Activated naive CD4-positive, alpha-beta T cell treated with Interleukin-2 at 50 U/mL for 16 hours (primary cell): Measurements from ENCODE around the gene SLC30A10.
"Not testable (repeated sequence)": the region's sequence is repeated elsewhere in the genome, so short reads cannot be mapped to it uniquely, and the experiment has no call there.

Experiments used
- DNase-seq: peaks from one replicate; pipeline ENCODE4 v3.0.0-alpha.2; 2020

Gene SLC30A10

DNA sequence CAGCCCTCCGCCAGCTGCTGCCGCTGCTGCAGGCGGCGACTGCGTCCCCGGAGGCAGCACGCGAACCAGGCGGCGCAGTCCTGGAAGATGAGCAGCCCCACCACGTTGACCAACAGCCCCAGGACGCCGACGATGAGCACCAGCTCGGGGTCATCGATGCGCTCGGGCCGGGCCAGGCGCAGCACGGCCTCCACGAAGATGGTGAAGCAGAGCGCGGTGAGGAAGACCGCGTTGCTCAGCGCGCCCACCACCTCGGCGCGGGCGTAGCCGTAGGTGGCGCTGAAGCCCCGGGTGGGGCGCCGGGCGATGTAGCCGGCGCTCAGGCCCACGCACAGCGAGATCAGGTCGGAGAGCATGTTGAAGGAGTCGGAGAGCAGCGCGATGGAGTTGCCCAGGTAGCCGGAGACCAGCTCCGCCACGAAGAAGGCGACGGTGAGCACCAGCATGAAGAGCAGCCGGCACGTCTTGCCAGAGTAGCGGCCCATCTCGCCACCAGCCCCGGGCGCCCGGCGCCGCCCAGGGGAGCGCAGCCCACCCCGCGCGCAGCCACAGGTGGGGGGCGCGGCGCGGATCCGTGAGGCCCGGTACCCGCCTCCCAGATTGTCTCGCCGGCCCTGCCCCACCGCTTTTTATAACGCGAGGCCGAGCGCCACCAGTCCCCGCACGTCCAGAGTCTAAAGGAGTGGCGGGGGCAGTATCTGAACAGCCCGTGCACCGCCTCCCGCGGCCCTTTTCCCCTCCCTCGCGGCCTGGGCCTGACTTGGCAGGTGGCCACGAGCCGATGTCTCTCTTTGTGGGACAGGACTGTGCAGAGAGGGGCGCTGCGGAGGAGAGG, at the start of gene SLC30A10:
TSS of gene SLC30A10 (minus strand) at position 602 of the 835 bp plus-strand sequence. CDS start at position 485, 117 bp downstream.
- DNase-seq, result no peak

- no peak for DNase-seq
Measured at GRCh38 chr1:219973213-219973612, 44.9 kb upstream of the SLC30A10 start.

- no peak for DNase-seq
Measured at GRCh38 chr1:219967361-219967760, 39.0 kb upstream of the SLC30A10 start.

DNA sequence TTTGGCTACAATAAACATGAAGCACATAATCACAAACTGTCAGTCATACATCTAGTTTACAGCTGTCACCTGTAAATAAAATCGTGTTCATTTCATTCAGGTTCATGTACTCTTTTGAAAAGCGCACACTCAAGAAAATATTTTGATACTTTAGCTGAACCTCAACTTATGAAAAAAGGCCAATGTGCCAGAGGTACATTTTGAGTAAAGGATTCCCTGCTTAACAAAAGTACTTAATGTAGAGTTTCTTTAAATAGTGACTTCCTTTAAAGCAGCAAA, 37.7 kb upstream of the SLC30A10 start:
- no peak for DNase-seq

DNA sequence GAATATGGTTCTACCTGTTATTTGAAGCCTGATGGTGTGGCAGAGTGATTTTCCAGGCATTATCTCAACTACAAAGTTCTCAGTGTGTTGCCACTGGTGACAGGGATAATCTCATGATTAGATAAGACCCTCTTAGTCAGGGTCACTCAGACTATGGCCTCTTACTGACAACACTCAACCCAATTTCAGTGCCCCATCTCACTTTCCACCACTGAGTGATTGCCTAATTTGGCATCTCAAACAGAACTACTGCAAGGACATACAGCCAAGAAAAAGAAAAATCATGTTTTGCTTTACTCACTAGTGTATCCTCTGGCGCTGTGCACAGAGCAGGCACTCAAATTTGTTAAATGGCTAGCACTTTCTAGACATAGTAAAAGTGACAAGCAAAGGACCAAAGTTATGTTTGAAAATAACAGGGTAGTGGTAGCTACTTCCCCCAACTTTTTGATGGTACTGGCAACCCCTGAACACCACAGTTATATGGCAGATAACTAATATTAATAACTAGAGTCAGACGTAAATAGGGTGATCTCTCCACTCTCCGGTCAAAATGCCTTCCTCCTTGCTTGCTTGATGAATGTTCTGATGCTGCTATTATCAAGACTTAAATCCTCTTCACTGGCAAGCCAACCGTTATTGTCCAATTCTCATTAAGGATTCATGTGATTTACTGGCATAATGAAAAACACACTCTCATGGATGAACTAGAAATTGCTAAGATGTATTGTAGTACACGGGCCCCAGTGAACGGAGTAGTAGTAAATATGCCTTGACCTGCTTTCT, 37.1 kb upstream of the SLC30A10 start:
- no peak for DNase-seq

- no peak for DNase-seq
Measured at GRCh38 chr1:219963432-219963831, 35.1 kb upstream of the SLC30A10 start.

GRCh38 chr1:219961684-219962083, 33.3 kb upstream of the SLC30A10 start:
- no peak for DNase-seq

- DNase-seq, result no peak
Measured at GRCh38 chr1:219959540-219960203, 31.3 kb upstream of the SLC30A10 start.

DNA sequence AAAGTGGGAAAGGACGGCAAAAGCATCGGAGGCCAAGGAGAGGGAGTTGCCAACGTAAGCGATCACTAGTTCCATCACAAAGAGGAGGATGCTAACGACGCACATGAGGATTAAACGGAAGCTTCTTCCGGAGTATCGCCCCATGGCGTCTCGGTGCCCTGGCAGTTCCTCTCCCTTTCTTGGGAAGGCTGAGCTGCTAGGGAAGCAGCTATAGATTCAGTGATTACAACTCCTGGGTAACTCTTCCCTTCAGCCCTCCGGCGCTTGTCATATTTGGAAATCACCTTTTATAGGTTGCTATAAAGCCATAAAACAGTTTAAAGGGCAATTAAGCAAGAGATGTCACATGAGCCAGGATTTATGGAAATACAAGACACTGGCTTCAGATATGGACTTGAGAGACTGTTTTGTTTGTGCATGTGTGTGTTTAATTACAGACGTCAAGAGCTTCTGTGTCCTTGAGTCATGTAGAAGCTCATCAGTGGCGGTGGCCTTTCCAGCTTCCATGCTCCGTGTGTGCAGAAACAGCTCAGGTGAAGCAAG, 30.6 kb upstream of the SLC30A10 start:
- DNase-seq, result no peak

- DNase-seq, result no peak
Measured at GRCh38 chr1:219954736-219955421, 26.5 kb upstream of the SLC30A10 start.

- no peak for DNase-seq
Measured at GRCh38 chr1:219954052-219954451, 25.7 kb upstream of the SLC30A10 start.

GRCh38 chr1:219952361-219952760, 24.0 kb upstream of the SLC30A10 start:
- no peak for DNase-seq

- DNase-seq, result not testable (repeated sequence)
Measured at GRCh38 chr1:219949227-219949626, 20.9 kb upstream of the SLC30A10 start.

- DNase-seq, result not testable (repeated sequence)
Measured at GRCh38 chr1:219948766-219949165, 20.4 kb upstream of the SLC30A10 start.

DNA sequence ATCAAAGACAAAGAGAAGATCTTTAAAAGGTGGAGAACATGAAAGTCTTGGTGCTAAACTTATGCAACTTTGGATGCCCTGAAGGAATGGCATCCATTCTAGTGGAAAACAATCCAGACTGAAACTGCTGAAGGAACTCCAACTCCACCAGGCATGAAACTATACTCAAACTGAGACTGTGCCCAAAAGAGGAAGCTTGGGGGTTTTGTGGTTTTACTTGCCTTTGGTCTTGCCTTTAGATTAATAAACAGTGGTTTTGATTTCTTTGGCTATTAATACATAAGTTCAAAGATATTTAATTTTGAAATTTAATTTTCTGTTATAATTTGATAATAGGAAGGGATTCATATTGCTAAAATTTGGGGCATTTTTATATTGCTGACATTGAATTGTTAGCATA, 17.4 kb upstream of the SLC30A10 start:
- no peak for DNase-seq

DNA sequence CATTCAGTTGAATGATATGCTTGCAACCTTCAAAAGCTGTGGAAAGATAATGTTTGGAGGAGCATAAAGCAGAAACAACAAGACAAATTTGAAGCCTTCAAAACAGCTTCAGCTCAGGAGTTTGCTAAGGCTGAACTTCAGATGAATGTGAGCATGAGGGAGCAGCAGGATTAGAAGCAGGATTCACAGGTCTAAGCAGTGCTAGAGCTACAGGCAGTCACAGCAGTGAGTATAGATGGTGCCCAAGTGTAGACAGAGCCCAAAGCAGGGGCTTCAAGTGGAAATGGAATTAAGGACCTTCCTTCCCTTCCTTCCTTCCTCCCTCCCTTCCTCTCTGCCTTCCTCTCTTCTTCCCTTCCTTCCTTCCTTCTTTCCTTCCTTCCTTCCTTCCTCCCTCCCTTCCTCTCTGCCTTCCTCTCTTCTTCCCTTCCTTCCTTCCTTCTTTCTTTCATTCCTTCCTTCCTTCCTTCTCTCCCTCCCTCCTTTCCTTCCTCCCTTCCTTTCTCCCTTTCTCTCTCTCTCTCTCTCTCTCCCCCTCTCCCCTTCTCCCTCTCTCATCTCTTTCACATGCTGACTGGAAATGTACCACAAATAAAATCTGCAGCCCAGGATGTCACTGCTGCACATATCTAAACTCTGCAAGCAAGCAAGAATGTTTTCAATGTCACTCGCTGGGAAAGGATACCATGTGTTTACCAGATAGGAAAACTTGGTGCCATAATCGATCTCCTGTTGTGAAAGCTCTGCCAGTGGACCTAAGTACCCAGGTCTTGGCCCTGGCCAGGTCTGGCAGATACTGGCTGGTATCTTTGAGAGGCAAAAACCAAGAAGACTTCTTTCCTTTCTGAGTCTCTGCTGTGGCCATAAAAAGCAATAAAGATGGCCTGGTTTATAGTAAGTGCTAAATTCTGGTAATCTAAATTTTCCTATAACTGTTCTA, 13.1 kb upstream of the SLC30A10 start:
- no peak for DNase-seq

- no peak for DNase-seq
Measured at GRCh38 chr1:219940707-219941106, 12.3 kb upstream of the SLC30A10 start.

DNA sequence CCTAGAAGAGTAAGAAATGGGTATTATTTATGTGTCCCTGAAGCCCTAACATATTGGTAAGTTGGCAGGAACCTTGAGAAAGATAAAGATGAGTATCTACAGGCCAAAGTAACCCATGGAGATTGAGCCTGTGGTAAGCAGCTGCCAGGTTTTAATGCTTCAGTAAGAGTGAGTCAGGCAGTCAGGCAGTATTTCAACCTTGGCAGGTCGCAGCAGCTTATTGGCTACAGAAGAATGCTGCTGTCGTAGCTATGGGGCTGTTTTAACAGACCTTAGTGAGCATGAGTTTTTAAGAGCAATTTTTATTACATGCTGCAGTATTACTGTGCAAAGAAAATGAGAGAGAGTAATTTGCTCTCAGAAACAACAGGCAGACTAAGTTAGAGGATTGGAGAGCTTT, 10.3 kb upstream of the SLC30A10 start:
- no peak for DNase-seq

GRCh38 chr1:219933763-219934162, 5.4 kb upstream of the SLC30A10 start:
- DNase-seq, result not testable (repeated sequence)

GRCh38 chr1:219931033-219931432, 2.7 kb upstream of the SLC30A10 start:
- no peak for DNase-seq

DNA sequence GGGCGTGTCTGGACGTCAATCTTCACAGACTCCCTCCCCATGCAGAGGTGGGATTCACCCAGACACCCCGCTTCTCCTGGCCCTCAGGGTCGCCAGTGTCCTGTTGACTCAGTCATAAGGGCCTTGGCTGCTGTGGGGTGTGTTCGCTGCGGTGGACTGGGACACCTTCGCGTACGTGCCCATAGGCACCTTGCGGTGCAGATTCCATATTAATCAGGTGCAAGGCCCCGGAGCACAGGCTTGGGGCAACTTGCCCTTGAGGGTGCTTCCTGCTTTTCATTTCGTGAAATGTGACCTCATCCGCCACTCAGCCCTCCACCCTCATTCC, 398 bp upstream of the SLC30A10 start:
- no peak for DNase-seq
